ENCODE data around the gene UFD1.

- TF ChIP-seq CTCF (IDR thresholded peaks at IDR 0.05; ENCODE audit: low read depth, low read length): no peak
- TF ChIP-seq EZH2phosphoT487 (IDR thresholded peaks at IDR 0.05; ENCODE audit: low read depth): no peak
Measured at GRCh38 chr22:19488285-19488684, 9.3 kb upstream of the UFD1 start.
